B cell (primary cell): ENCODE data around the gene SIK3. TPM values are rescaled to one million over a fixed set of nuclear protein-coding genes. Genes with fewer than 3 reads are reported as not detected.

Experiments
- ATAC-seq: fragments of 200-7000 bp; cut with Tn5 transposase; one replicate; pipeline ENCODE4 v1.10.0; 2021; ENCODE audit warnings: low read depth, mild to moderate bottlenecking, moderate number of reproducible peaks, moderate library complexity
- CTCF ChIA-PET: fragments of 350-600 bp; sonication (Branson Sonifier 250); formaldehyde crosslinking; loops from one replicate; lab custom pipeline; 2021; ENCODE audit warnings: antibody characterized with exemption, inconsistent platforms; lab: Charles Lee
- POLR2A ChIA-PET: fragments of 350-600 bp; sonication (Branson Sonifier 250); formaldehyde crosslinking; loops from one replicate; lab custom pipeline; 2021; ENCODE audit warnings: antibody characterized with exemption; lab: Charles Lee
- DNase-seq: peaks from one replicate; pipeline ENCODE4 v3.0.0; 2013
- H2AFZ ChIP-seq: 2 replicates; pipeline ENCODE4 v1.6.1; 2012; ENCODE audit warnings: mild to moderate bottlenecking, low read depth, low read length; ENCODE audit not compliant: insufficient read depth, poor library complexity, severe bottlenecking
- H3K27ac ChIP-seq, 2 donors: 1 replicate in 1 of 2; 2 replicates in 1 of 2; pipeline ENCODE4 v1.5.1; 2012 to 2013; ENCODE audit warnings: low read length in 2 of 2, mild to moderate bottlenecking in 2 of 2, moderate library complexity in 1 of 2
- H3K27me3 ChIP-seq, 4 experiments: fragments of 200-600 bp in 1 of 4; sonication (generic) in 1 of 4; replicated peaks in 1 of 4; 1 replicate in 2 of 4; 2 replicates in 2 of 4; pipeline versions ENCODE4 v1.6.1 to v1.7.0; 2013 to 2016; ENCODE audit warnings: low read length in 3 of 4, mild to moderate bottlenecking in 2 of 4, mixed read lengths in 1 of 4, moderate library complexity in 1 of 4; ENCODE audit not compliant: insufficient read depth in 4 of 4, control insufficient read depth in 3 of 4; ENCODE audit errors: control extremely low read depth in 1 of 4
- H3K36me3 ChIP-seq, 2 experiments: replicated peaks in 1 of 2; 1 replicate in 1 of 2; 2 replicates in 1 of 2; pipeline versions ENCODE4 v1.6.1 to v1.7.1; 2013; ENCODE audit warnings: low read length in 1 of 2; ENCODE audit not compliant: insufficient read depth in 2 of 2, control insufficient read depth in 1 of 2; ENCODE audit errors: control extremely low read depth in 1 of 2, extremely low read depth in 1 of 2
- H3K4me1 ChIP-seq, 2 donors: fragments of 200-600 bp in 1 of 2; sonication (generic) in 1 of 2; 1 replicate in 1 of 2; 2 replicates in 1 of 2; pipeline versions ENCODE4 v1.5.1 to v1.6.1; 2013 to 2017; ENCODE audit warnings: low read length in 2 of 2; ENCODE audit not compliant: control insufficient read depth in 2 of 2, insufficient read depth in 2 of 2
- H3K4me2 ChIP-seq: replicated peaks from 2 replicates; pipeline ENCODE3; 2012; ENCODE audit warnings: mild to moderate bottlenecking, low read depth, low read length; ENCODE audit not compliant: poor library complexity, severe bottlenecking
- H3K4me3 ChIP-seq, 5 experiments: fragments of 200-600 bp in 1 of 5; sonication (generic) in 1 of 5; 1 replicate in 3 of 5; 2 replicates in 2 of 5; pipeline versions ENCODE4 v1.5.1 to v1.7.0; 2011 to 2016; ENCODE audit warnings: low read length in 4 of 5, mild to moderate bottlenecking in 4 of 5, low read depth in 2 of 5, control low read depth in 1 of 5, moderate library complexity in 1 of 5; ENCODE audit not compliant: insufficient read depth in 1 of 5; ENCODE audit errors: control extremely low read depth in 1 of 5, extremely low read depth in 1 of 5
- H3K79me2 ChIP-seq: fragments of 200-600 bp; sonication (generic); one replicate; pipeline ENCODE4 v1.6.0; 2016; ENCODE audit warnings: low read length; ENCODE audit not compliant: control insufficient read depth, insufficient read depth
- H3K9ac ChIP-seq: fragments of 200-600 bp; sonication (generic); 2 replicates; pipeline ENCODE4 v1.6.1; 2017; ENCODE audit warnings: mild to moderate bottlenecking, low read length, moderate library complexity
- H3K9me3 ChIP-seq, 3 donors: one replicate each; pipeline versions ENCODE4 v1.6.1 to v1.7.1; 2013; ENCODE audit warnings: low read length in 2 of 3; ENCODE audit not compliant: control insufficient read depth in 2 of 3, insufficient read depth in 1 of 3; ENCODE audit errors: control extremely low read depth in 1 of 3
- H4K20me1 ChIP-seq: 2 replicates; pipeline ENCODE4 v1.6.0; 2012; ENCODE audit warnings: mild to moderate bottlenecking, low read length; ENCODE audit not compliant: insufficient read depth, control insufficient read depth, poor library complexity, severe bottlenecking
- H3K27ac Mint-ChIP-seq: one replicate; pipeline ENCODE4 v1.8.0; 2021; ENCODE audit warnings: mixed read lengths
- H3K27me3 Mint-ChIP-seq: one replicate; pipeline ENCODE4 v1.8.0; 2021; ENCODE audit warnings: mixed read lengths
- H3K4me1 Mint-ChIP-seq: one replicate; pipeline ENCODE4 v1.8.0; 2021; ENCODE audit warnings: mixed read lengths
- H3K4me3 Mint-ChIP-seq: one replicate; pipeline ENCODE4 v1.8.0; 2021; ENCODE audit warnings: mixed read lengths
- H3K9me3 Mint-ChIP-seq: one replicate; pipeline ENCODE4 v1.8.0; 2022; ENCODE audit warnings: mixed read lengths; ENCODE audit not compliant: insufficient read depth
- CTCF ChIP-seq: fragments of 200-600 bp; IDR thresholded peaks from one replicate; pipeline ENCODE4 v1.8.0; 2022; ENCODE audit warnings: antibody characterized with exemption, mild to moderate bottlenecking
- EZH2 ChIP-seq: IDR thresholded peaks from 2 replicates; pipeline ENCODE4 v1.6.1; 2012; ENCODE audit warnings: borderline replicate concordance, low read depth, mild to moderate bottlenecking, moderate library complexity, low read length; ENCODE audit not compliant: insufficient read depth, poor library complexity, severe bottlenecking
- WGBS: methylation state at CpG from one replicate; pipeline ENCODE4 v1.1.5; 2013; ENCODE audit warnings: missing lambda C conversion rate; ENCODE audit not compliant: insufficient coverage; 5-methylcytosine and 5-hydroxymethylcytosine counted together
- intact Hi-C: fragments of 100-400 bp; cut with micrococcal nuclease; formaldehyde crosslinking; loops from one replicate; pipeline ENCODE4 v1.10.0; 2022
- polyA plus RNA-seq: library from polyadenylated mRNA; depleted of rRNA; stranded (reverse); fragments of >200 nt; gene quantifications from 2 replicates; pipeline ENCODE4 v1.2.3, GENCODE V29; 2012
- total RNA-seq, 2 donors: library from RNA; stranded (reverse); fragments of 120-200 nt in 1 of 2; gene quantifications; 1 replicate in 1 of 2; 2 replicates in 1 of 2; pipeline versions ENCODE4 v1.2.3 to v1.2.4, GENCODE V29; 2013 to 2022

SIK3 gene
- total and polyA plus RNA-seq, 2 donors (not counting 1 experiment from before 2014, with no cell fraction given): 36.5 to 180 TPM

GRCh38 chr11:116843661-116844060 lies 254.6 kb downstream of the SIK3 start:
- DNase-seq (no peak), ATAC-seq (no peak)
- Histone ChIP-seq H2AFZ (no peak overlapping the region), H3K27ac (no peak overlapping the region), H3K4me2 (no peak overlapping the region), H3K9me3 (no peaks in the 10 kb centered on the region), H3K9ac (no peak overlapping the region), H3K4me3 (no peak overlapping the region), H3K4me1 (no peaks in the 10 kb centered on the region), H4K20me1 (no peaks in the 10 kb centered on the region), H3K79me2 (no peaks in the 10 kb centered on the region), H3K27me3 (no peaks in the 10 kb centered on the region), H3K36me3 (peaks cover 13 to 45% of the 10 kb centered on the region in 2 experiments)
- Mint-ChIP-seq H3K9me3 (no peaks in the 10 kb centered on the region), H3K27me3 (no peaks in the 10 kb centered on the region), H3K4me3 (no peak overlapping the region), H3K4me1 (no peaks in the 10 kb centered on the region), H3K27ac (no peak overlapping the region)
- no peak for TF ChIP-seq EZH2
- TF ChIP-seq CTCF: no peak
- ChIA-PET CTCF (no interaction called here), POLR2A (interaction anchor here (1.1 kb wide), 1 partner anchor 143 kb away, joined by 3 read pairs; no protein-coding TSS in a partner anchor)
- intact Hi-C loops: no loop called here
- 98% methylated on average over 7 of the region's 9 CpGs for WGBS

GRCh38 chr11:116842909-116843308 lies 255.3 kb downstream of the SIK3 start:
- ChIA-PET CTCF (no interaction called here), POLR2A (interaction anchor here (1.1 kb wide), 1 partner anchor 144 kb away, joined by 3 read pairs; no protein-coding TSS in a partner anchor)
- Mint-ChIP-seq H3K27ac (no peak overlapping the region), H3K4me3 (no peak overlapping the region), H3K27me3 (no peaks in the 10 kb centered on the region), H3K9me3 (no peaks in the 10 kb centered on the region), H3K4me1 (no peaks in the 10 kb centered on the region)
- WGBS: 98% methylated on average over 4 of the region's 4 CpGs
- DNase-seq: no peak
- Histone ChIP-seq H3K9me3 (no peaks in the 10 kb centered on the region), H3K27me3 (no peaks in the 10 kb centered on the region), H3K9ac (no peak overlapping the region), H3K27ac (no peak overlapping the region), H3K4me2 (no peak overlapping the region), H3K36me3 (peaks cover 10 to 41% of the 10 kb centered on the region in 2 experiments), H3K79me2 (no peaks in the 10 kb centered on the region), H2AFZ (no peak overlapping the region), H3K4me1 (no peaks in the 10 kb centered on the region), H3K4me3 (no peak overlapping the region), H4K20me1 (no peaks in the 10 kb centered on the region)
- TF ChIP-seq EZH2 (no peak), CTCF (no peak)
- intact Hi-C loops: no loop called here
- ATAC-seq: no peak
